DND-41 (cell line): ENCODE measurements around the gene ERN2.

Source experiments
- ATAC-seq: fragments of 200-7000 bp; cut with Tn5 transposase; 3 replicates; pipeline ENCODE4 v1.9.1; 2021; ENCODE audit warnings: low read depth; ENCODE audit not compliant: insufficient read depth
- DNase-seq: peaks from one replicate; pipeline ENCODE4 v3.0.0-alpha.2; 2020
- H2AFZ ChIP-seq: 2 replicates; pipeline ENCODE4 v1.6.0; 2012; ENCODE audit warnings: low read depth, low read length
- H3K27ac ChIP-seq: 2 replicates; pipeline ENCODE4 v1.5.1; 2012; ENCODE audit warnings: low read length, inconsistent platforms
- H3K27me3 ChIP-seq: fragments of 200-600 bp; sonication (generic); 2 replicates; pipeline ENCODE4 v1.6.0; 2012; ENCODE audit warnings: low read length, mild to moderate bottlenecking, inconsistent platforms; ENCODE audit not compliant: insufficient read depth, poor library complexity
- H3K36me3 ChIP-seq: 2 replicates; pipeline ENCODE4 v1.5.1; 2012; ENCODE audit warnings: low read length, inconsistent platforms; ENCODE audit not compliant: insufficient read depth
- H3K4me1 ChIP-seq: 2 replicates; pipeline ENCODE4 v1.5.1; 2012; ENCODE audit warnings: mild to moderate bottlenecking, low read length; ENCODE audit not compliant: insufficient read depth
- H3K4me2 ChIP-seq: 2 replicates; pipeline ENCODE4 v1.6.0; 2012; ENCODE audit warnings: mild to moderate bottlenecking, moderate library complexity, low read length, inconsistent platforms; ENCODE audit not compliant: insufficient read depth
- H3K4me3 ChIP-seq, 2 experiments: fragments of 200-600 bp in 1 of 2; shearing (Covaris generic) in 1 of 2; 2 replicates each; pipeline ENCODE4 v1.5.1; 2012 to 2016; ENCODE audit warnings: inconsistent platforms in 2 of 2, low read length in 2 of 2, mild to moderate bottlenecking in 2 of 2, low read depth in 1 of 2, moderate library complexity in 1 of 2
- H3K79me2 ChIP-seq: 2 replicates; pipeline ENCODE4 v1.6.0; 2012; ENCODE audit warnings: low read length, inconsistent platforms; ENCODE audit not compliant: insufficient read depth
- H3K9ac ChIP-seq: 2 replicates; pipeline ENCODE4 v1.6.0; 2012; ENCODE audit warnings: low read depth, mild to moderate bottlenecking, inconsistent platforms, low read length, moderate library complexity
- H3K9me3 ChIP-seq: 2 replicates; pipeline ENCODE4 v1.5.1; 2012; ENCODE audit warnings: low read length, moderate library complexity, mild to moderate bottlenecking, inconsistent platforms; ENCODE audit not compliant: insufficient read depth, severe bottlenecking
- H4K20me1 ChIP-seq: 2 replicates; pipeline ENCODE4 v1.6.0; 2012; ENCODE audit warnings: low read length; ENCODE audit not compliant: insufficient read depth
- CTCF ChIP-seq: IDR thresholded peaks from 2 replicates; pipeline ENCODE4 v1.5.1; 2012; ENCODE audit warnings: borderline replicate concordance, low read length, moderate library complexity, mild to moderate bottlenecking; ENCODE audit not compliant: poor library complexity, severe bottlenecking; ENCODE audit errors: extremely low read depth
- EZH2 ChIP-seq: IDR thresholded peaks from 3 replicates; pipeline ENCODE4 v1.6.1; 2012; ENCODE audit warnings: borderline replicate concordance, low read depth, mild to moderate bottlenecking, moderate library complexity, low read length, inconsistent platforms; ENCODE audit not compliant: severe bottlenecking

The ERN2 gene

DNA sequence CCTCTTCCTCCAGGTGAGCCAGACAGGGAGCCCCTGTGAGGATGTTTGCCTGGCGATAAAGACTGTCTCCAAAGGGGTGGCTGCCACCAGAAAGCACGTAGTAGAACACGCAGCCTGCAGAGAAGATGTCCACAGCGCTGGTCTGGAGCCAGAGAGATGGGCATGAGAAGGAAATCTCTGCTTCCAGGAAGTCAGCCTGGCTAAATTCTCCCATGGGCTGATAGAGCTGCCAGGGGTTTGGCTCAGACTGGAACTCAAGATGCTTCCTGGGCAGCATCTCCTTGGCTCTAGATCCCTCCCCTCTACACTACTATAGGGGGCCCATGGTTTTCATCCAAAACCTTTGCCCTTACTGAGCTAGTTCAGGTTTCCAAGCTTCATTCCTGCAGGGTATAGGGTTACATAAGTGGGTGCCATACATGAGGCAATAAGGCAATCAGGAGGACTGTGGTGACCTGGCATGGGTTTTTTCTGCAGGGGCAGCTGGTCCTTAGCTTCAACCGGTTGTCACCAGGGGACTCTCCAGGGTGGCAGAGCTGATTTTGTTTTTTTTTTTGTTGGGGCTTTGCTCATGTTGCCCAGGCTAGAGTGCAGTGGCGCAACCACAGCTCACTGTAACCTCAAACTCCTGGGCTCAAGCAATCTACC, 20.7 kb downstream of the ERN2 start:
- Histone ChIP-seq H3K9ac (no peak overlapping the region), H3K4me2 (no peak overlapping the region), H3K4me3 (no peak overlapping the region), H3K27me3 (no peaks in the 10 kb centered on the region), H3K4me1 (no peaks in the 10 kb centered on the region), H3K36me3 (peaks cover 39% of the 10 kb centered on the region), H3K79me2 (no peaks in the 10 kb centered on the region), H3K27ac (no peak overlapping the region), H2AFZ (no peak overlapping the region), H4K20me1 (peaks cover 11% of the 10 kb centered on the region), H3K9me3 (no peaks in the 10 kb centered on the region)
- DNase-seq (no peak), ATAC-seq (no peak)
- TF ChIP-seq EZH2 (no peak), CTCF (no peak)

GRCh38 chr16:23691483-23692189, 21.4 kb downstream of the ERN2 start:
- H3K79me2 ChIP-seq = no peaks in the 10 kb centered on the region
- H3K9ac ChIP-seq = no peak overlapping the region
- no peaks in the 10 kb centered on the region for H3K9me3 ChIP-seq
- H3K36me3 ChIP-seq = peaks cover 46% of the 10 kb centered on the region
- H3K27me3 ChIP-seq = no peaks in the 10 kb centered on the region
- TF ChIP-seq EZH2 (no peak), CTCF (no peak)
- ATAC-seq (peak; percentile 44; the same call in 2 of the 3 replicates), DNase-seq (no peak)
- no peak overlapping the region for H3K27ac ChIP-seq
- peaks cover 15% of the 10 kb centered on the region for H4K20me1 ChIP-seq
- no peak overlapping the region for H3K4me3 ChIP-seq
- no peaks in the 10 kb centered on the region for H3K4me1 ChIP-seq
- no peak overlapping the region for H3K4me2 ChIP-seq
- no peak overlapping the region for H2AFZ ChIP-seq

DNA sequence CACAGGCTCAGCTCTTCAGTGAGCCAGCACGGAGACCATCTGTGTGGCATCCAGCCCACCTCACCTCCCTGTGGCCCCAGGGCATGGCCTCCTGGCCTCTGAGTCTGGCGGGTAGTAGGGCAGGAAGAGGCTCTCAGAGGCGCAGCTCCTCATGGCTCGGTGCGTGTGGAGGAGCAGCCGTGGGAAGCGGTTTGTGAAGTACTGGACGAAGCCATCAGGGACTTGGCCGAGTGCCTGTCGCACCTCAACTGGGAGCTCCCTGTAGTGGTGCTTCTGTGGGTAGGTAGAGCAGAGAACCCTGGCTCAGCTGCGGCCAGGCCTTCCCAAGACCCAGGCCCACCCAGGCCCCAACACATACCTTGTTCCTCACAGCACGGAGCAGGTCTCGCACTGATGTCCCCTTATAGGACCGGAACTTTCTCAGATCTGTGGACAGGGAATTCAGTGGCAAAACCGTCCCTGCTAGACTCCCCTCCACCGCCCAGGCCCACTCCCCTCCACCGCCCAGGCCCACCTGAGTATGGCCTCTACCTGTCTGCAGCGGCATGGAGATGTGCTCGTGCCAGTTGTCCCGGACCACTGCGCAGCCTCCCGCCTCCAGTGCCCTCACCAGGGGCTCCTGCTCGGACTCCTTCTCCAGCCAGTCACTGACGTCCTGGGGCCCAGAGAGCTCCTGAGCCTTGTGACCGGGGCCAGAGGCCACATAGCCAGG, 22.1 kb downstream of the ERN2 start:
- DNase-seq = no peak
- no peaks in the 10 kb centered on the region for H3K27me3 ChIP-seq

More for the DNA sequence above, 22.1 kb downstream of the ERN2 start:
- Histone ChIP-seq H3K36me3 (peaks cover 52% of the 10 kb centered on the region), H4K20me1 (peaks cover 15% of the 10 kb centered on the region), H2AFZ (no peak overlapping the region), H3K9ac (no peak overlapping the region), H3K79me2 (no peaks in the 10 kb centered on the region), H3K4me2 (no peak overlapping the region), H3K27ac (no peak overlapping the region), H3K9me3 (no peaks in the 10 kb centered on the region), H3K4me1 (no peaks in the 10 kb centered on the region), H3K4me3 (no peak overlapping the region)
- TF ChIP-seq EZH2 = no peak
- no peak for TF ChIP-seq CTCF
- ATAC-seq = peak; percentile 29
